Stimulated activated CD4-positive, alpha-beta T cell treated with anti-CD3 and anti-CD28 coated beads, Interleukin-4, amount 100 ng/mL, for 1 hour (primary cell): ENCODE results near the gene GBX2.

Source experiments
- DNase-seq: peaks from one replicate; pipeline ENCODE4 v3.0.0-alpha.2; 2020

Gene GBX2

DNA sequence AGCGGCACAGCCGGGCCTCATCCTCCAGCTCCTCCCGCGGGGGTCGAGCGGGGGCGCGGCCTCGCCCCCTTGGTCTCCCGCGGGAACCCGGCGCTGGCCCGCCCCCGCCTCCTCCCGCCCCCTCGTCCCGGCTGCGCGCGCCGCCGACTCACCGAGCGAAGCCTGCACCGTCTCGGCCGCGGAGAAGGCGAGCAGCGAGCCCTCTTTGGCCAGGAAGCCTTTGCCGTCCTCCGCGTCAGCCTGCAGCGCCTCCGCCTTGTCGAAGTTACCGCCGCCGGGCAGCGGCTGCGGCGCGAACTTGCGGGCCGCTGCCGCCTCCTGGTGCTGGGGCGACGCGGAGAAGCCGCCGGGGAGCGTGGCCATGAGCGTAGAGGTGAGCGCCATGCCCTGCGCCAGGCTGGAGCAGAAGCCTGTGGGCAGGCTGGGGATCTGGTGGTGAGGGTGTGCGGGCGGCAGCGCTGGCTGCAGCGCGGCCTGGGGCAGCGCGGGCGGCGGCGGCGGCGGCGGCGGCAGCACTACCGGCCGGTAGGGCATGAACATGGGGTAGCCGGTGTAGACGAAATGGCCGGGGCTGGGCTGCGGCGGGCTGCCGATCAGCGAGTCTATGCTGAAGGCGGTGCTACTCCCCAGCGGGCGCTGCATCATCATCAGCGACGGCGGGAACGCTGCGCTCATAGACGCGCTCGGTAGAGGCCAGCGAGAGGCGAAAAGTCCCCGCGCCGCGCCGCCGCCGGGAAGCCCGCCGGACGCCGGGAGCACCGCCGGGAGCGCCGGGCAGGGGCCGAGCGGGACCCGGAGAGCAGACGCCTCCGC is 683 bp downstream of the GBX2 start:
- DNase-seq = no peak

DNA sequence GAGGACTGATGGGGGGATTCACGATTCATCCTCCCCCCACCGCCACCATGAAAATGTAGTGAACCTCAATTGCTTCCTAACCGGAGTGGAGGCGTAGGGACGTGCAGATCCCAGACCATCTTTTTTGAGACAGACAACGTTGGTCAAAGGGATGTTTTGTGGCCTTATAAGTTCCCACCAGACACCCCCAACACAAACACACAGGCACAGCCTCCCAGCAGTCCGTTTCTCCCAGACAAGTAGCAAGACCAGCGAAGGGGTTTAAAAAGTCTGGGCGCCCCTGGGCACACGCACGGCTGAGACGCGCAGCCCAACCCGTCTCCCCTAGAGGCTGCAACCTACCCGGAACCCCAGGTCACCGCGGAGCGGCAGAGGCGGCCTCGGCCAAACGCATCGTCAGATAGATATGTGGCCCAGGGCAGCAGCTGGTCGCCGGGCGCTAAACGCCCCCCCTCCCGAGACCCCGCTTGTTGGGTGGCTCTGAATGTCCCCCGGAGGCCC is 1.3 kb downstream of the GBX2 start:
- DNase-seq = no peak

DNA sequence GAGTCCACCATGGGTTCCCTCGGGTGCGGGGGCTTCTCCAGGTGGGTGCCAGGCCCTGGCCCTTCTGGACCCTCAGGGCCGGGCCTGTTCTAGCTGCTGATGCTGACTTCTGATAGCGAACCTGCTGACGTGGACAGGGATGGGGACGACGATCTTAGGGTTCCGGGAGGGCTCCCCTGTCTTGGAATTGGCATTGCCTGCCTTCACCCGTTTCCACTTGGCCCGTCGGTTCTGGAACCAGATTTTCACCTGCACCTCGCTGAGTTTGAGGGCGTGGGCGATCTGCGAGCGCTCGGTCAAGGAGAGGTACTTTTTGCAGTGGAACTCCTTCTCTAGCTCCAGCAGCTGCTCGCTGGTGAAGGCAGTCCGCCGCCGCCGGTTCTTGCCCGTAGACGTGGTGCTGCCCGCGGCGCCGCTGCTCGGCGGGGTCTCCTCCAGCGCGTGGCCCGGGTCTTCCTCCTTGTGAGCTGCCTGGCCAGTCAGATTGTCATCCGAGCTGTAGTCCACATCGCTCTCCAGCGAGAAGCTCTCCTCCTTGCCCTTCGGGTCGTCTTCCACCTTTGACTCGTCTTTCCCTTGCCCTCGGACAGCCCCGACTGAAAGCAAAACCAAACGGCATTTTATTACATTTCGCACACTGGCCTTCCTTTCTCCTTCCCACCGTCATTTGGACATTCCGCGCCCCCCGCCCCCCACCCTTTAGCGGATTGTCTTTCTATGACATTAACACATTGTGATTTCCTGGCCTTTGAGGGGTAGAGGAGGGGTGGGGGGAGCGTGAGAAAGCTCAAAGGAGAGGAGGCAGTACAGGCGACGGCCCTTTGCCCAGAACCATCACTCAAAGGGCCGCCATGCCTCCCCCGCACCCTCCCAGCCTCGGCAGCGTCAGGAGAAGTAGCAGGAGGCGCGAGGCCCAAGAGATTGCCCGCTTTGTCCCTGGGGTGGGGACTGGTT is 2.1 kb downstream of the GBX2 start:
- no peak for DNase-seq

DNA sequence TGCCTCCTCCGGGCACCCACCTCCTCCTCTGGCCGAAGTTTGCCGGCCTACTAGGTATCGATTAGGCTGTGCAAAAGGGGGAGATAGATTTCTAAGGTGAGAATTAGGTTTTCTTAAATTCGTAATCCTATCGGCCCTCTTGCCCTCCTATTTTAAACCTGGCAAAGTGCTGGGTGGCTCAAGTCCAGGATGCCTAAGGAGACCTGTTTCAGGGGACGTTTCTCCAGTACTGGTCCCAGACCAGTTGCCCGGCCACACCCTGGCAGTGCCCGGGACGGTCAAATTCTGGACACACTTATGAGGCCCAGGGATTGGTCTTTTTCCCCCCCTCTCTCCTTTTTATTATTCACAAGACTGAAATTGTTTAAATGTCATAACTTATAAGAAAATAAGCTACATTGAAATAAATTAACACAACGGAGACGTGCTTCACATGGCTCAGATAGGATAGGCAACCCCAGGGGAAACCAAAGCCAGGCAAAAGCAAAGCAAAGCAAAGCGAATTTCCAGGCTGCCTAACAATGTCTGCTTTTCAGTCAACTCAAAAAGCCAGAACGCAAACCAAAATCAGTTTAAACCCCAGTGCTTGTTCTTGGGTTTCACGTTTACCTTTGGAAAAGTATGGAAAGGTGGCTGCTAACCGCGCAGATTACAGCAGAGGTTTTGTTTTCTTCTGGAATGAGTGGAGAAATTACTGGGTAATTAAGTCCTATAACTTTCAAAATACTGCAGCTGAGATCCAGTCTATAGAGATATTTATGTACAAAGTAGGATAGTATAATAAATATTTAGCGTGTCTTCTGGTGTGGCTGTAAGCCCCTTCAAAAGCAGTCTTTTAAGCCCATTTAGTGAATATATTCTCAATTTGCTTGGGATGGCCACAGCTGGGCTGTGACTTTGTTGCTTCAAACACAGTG is 3.0 kb downstream of the GBX2 start:
- no peak for DNase-seq

DNA sequence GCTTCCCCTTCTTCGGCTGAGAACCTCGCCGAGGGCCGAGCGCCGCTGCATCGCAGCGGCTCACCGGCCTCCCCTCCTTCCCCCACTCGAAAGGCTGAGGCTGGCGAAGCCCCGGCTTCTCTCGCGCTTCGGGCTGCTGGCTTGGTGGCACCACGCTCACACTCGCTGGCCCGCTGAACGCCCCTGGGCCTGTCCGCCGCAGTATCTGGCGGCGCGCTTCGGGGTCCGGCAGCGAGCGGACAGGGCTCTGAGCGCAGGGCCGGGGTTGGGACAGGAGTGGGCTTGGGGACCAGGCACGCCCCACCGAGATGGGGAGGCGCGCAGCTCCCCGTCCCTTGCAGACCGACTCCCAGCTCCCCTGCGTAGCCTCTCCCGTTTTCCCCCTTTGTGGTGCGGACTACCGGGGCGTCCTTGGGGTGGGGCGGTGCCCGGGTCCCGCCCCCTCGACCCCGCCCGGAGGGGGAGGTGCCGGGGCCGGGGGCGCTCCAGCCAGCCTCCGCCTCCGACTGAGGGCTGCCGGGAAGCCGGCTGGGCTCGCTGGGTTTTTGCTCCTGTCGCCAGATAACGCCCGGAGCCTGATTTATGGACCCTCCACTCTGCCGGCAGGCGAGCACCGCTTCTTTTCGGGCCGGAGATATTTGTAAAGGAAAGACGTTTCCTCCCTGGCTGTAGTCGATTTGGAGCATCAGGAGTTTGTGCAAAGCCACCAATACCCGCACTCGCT is 3.8 kb downstream of the GBX2 start:
- no peak for DNase-seq

DNA sequence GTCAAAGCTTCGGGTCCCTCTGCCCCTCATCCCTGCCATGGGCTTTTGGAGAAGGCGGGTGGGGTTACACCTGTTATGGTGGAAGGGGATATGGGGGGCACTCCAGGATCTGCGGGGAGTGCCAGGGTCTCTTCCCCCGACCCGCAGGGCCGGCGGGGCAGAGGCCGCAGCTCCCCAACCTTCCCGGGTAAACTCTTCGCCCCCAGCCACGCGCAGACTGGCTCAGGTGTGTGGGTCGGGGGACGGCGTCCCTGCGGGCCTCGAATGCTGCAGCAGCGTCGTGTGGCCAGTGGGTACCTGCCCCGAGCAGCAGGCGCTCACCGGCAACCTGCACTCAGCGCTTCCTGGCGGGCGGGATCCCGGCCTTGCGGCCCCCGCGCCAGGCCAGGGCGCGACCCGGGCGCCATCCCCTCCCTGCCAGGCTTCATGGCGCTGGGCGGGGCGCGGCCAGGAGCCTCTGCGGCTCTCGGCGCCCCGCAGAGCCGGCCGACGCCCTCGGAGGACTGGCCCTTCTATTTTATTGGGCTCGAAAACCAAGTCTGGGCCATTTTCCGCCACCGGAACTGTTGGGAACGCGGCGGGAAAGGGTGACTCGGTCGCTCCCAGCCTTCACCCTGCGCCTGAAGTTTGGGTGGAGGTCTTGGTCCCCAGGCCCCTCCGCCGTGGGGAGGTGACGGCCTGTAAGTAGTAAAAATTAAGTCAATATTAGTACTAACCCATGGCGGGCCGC is 4.5 kb downstream of the GBX2 start:
- no peak for DNase-seq

DNA sequence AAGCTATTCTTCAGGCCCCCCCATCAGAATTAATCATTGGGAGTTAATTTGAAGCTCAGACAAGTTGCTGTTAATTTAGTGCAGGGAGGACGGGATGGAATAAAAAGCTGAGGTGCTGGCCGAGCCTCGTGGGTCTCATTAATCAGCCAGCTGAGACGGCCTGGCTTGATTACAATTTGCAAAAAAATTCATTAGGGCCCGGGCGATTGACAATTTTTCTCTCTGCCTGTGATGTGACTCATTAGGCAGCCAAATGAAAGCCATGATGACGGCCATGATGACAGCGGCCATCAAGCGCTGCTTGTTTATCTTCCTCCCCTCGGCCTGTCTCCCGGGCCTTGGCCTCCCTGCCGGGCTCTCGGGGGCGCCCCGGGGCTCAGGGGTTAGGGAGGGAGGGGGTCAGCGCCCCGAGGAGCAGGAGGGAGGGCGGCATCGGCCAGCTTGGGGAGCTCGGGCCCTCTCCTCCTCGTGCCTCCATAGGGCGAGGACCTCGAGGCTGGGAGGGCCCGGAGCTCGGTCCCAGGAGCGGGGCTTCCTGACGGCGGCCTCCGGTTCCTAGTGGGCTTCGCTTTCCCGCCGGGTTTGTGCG is 5.2 kb downstream of the GBX2 start:
- no peak for DNase-seq

DNA sequence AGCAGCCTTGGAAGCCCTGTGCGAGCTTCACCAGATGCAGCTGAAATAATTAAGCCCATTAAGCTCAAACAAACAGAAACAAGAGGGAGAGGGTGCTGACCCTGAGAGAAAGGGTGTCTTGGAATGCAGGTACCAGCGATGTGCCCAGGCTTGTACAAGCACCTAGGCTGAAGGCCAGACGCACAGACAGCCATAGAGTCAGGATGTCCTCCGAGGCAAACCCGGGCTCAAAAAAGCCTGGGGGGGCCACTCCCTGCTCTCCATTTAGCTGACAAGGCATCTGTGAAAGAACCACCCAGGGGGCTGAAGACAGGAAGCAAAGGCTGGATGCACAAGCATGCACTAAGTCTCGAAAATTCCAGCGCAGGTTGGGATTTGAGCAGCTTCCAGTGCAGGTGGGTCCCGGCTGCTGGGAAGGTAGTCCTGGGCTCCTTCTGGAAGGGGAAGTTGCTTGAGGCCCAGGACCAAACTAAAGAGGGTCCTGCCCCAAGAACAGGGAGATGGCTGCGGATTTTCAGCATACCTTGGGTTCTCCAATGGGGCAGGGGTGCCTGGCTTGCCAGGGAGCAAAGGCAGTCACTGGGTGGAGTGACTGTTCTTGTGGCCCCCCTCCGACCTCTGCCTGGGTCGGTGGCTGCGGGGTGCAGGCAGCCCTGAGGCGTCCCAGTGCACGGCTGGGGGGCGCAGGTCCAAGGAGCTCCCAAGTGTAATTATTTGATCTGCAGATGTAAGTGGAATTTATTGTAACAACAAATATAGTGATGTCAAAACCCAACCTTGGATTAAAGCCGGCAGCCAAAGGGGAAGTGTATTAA is 5.9 kb downstream of the GBX2 start:
- DNase-seq = no peak

DNA sequence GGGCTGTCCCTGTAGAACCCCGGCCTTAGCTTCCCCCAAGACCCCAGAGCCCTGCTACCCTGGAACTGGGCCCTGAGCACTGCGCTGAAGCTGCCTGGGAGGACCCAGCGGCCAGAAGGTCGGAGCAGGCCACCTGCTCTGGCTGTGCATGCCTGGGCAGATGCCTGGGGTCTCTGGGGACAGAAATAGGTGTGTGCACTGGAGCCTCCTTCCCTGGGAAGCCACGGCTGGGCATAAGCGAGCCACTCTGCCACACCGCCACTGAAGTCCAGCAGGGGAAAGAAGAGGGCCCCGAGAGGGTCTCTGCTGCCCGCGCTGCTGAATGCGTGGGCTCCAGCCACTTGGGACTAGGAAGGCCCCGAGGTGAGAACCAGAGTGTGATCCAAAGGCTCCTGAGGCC is 6.7 kb downstream of the GBX2 start:
- DNase-seq = no peak

DNA sequence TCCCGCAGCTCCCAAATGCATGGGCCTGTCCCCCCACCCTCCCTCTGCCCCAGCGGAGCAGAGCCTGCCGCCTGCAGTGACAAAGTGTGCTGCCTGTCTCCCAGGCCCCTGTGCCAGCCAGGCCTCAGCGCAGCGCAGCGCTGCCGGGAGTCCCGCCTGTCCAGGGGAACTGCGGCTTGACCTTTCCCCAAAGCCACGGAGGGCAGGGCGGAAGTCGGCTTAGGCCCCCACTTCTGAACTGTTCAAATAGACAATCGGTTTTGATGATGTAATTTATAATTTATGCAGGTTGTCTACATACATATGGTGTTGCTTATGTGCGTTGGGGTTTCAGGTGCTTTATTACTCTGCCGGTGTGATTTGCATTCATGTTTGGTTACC is 7.1 kb downstream of the GBX2 start:
- no peak for DNase-seq

DNA sequence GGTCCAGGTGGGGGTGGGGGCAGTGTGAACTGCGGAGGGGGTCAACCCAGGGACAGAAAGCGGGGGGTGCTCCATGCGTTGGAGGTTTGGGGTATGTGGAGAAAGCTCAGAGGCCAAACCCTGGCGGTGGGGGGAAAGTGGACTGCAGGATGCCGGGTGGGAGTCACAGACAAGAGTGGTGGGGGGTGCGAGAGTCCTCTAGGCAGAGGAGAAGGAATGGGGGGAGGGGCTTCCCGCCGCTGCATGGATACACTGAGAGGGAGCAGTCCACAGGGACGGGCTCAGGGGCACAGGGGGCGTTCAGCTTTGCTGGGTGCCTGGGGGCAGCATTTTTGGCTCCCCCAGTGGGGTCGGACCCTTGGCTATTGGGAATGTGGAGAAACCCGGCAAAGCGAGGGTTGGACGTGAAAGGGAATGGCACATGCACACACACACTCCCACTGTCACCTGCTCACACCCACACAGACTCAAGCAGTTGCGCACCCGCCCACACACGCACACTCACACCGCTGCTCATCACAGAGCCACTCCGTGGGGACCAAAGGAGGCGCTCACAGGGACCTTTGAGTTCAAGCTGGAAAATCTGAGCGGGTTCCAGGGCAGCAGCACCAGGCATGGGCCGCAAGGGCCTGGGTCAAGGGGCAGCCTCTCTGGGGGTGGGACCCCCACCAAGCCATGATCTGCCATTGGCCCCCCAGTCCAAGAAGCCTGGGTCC is 7.7 kb downstream of the GBX2 start:
- no peak for DNase-seq

DNA sequence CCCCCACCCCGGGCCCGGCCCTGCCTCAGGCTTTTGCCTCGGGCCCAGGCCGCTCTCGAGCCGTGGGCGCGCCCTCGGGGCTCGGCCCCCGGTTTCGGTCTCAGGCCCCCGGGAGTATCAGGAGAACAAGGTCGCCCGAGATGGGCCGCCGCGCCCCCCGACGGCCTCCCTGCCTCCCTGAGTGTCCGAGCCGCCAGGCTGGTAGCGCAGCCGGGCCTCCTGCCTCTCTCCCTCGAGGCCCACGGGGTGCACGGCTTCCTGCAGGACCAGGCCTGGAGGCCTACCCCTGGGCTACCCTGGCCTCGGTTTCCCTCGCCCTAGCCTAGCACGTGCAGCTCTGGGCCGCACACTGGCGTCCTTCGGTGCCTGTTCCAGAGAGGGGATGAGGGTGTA is 8.4 kb downstream of the GBX2 start:
- no peak for DNase-seq

DNA sequence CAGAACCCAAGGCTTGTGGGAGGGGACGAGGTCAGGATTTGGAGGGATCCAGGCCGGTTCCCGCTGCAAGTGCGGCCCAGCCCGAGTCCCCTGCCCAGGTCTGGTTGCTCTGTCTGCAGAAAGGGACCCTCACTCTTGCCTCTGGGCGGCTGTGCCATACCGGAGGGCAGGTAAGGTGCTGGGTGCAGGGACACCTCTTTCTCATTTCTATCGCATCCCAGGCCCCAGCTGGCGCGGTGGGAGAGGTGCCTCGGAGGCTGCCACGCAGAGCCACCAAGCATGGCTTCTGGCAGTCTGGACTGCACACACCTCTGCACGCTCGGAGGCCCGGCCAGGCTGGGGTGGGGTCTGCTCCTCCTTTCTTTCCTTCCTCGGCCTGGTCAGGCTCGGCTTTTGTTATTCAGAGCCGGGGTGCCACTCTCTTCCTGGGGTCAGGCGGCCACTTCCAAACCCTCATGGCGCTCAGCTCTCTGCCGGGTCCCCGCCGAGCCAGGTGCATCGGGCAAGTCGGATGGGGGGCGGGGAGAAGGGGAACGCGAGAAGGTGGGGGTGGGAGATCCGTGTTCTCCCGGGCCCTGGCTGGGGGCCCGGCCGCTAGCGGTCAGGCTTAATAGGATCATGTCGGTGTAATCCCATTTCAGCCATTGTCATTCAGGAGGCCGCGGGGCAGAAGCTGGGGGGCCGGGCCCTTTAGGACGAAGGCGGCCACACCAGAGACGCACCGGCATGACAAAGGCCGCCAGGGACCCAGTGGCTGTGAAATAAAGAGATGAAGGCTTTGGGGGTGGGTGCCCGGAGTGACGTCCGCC is 9.0 kb downstream of the GBX2 start:
- DNase-seq = no peak

DNA sequence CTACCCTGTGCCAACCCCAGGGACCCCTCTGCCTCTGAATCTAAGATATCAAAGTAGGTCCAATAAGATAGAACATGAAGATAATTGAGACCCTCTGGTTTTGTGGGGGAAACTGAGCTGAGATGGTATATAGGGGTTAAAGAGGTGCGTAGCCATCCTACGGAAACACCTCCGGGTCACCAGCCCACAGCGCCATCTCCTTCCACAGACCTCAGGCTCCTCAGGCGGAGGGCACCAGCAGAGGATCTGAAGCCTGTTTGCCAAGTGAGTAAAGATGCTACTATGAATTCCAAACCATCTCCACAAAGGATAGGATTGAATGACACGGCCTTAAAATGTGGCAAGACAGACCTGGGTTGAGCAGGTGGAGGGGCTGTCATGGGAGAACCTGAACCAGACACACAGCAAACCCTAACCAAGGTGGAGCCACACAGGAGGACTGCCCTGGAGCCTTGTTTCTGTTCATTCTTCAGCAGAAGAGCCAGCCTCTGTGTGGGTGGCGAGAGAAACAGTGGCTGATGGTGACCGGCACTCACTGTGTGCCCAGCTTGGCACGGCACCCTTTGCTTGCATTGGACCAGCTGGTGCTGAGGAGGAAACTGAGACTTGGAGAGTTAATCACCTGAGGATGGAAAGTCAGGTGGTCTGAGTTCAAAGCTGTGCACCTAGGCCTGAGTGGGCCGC is 10.2 kb downstream of the GBX2 start:
- no peak for DNase-seq

DNA sequence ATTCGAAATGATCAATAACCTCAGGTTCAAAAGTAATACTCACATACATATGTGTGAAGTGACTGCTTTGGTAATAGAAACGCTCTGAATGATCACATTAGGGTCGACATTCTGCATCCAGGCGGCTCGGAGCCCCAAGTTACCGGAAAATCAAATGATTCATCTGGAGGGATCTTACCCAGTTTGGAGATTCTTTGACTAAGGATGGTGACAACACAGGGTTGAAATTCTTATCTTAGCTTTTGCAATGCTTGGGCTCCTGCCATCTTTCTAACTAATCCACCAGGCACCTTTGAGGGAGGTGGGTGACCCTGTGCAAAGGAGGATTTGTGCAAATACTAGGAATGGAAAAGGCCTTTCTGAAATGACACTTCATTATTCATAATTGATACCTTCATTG is 10.8 kb downstream of the GBX2 start:
- DNase-seq = no peak

DNA sequence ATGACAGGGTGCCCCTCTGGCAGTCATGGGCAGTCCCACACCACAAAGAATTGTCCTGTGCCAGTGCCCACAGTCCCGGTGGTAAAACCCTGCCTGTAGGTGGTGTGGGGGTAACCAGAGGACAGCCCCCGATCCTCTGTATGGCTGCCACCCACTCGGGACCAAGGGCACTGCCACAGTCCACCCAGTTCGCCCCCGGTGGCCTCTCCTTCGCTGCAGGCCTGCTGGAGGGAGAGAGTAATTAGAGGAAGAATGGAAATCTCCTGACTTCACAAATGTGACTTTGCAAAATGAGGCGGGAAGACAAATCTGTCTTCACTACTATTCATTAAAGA is 11.4 kb downstream of the GBX2 start:
- no peak for DNase-seq

DNA sequence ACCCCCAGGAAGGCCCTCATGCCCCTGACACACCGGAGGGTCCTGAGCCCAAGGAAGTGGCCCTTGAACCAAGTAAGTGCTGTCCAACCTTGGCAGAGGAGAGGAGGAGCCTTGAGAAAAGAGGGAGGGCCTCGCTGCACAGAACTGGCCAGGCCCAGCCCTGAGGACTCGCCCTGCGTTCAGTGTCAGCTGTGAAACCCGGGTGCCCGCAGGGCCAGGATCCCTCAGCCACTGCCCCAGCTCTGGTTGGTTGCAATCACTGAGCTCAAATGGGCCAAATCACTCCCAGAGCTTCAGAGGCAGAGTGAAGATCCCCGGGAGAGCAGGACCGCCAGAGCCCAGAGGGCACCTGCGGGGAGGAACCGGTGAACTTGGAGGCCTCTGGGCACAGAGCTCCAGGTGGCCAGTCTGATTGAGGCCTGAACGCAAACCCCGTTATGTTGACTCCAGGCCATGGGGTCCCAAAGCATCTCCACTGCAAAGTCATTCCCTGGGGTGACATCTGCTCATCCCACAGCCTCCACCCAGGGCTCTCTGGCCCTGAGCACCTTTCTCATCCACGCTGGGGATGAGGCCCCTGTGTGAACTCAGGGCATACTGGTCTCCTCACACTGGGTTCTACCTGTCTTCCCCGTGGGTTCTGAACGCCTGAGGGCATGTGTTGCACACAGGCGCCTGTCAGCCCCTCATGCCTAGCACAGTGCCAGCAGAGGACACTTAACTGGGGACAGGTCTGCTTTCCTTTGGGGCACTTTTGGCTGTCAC is 11.9 kb downstream of the GBX2 start:
- no peak for DNase-seq
